ENCODE results near the gene GRM7. TPM values are rescaled to one million over a fixed set of nuclear protein-coding genes. Genes with fewer than 3 reads are reported as not detected.

The GRM7 gene
- total RNA-seq, 4 donors from 2014 or later: 0.09 TPM; not detected in 3

DNA sequence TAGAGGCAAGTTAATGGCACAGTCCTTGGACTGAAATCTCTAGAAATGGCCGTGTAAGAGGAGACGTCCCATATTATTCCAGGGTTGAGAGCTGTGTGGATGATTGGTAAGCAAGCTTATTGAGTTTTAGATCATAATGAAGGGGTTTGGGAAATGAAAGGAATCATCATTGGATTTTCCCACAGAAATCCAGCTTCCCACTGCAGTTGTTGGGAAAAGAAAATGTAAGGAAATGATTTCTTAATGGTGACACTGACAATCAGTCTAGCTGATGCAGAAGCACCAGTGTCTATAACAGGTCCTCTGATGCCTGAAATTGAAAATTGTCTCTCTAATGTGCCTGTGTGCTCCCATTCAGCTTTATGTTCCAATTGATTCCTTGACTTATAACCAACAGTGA, 728.6 kb downstream of the GRM7 start:
- Histone ChIP-seq H3K27me3 (no peaks in the 10 kb centered on the region), H3K9me3 (no peaks in the 10 kb centered on the region), H3K27ac (no peak overlapping the region), H3K36me3 (no peaks in the 10 kb centered on the region), H3K4me3 (no peak overlapping the region), H3K4me1 (no peaks in the 10 kb centered on the region)
- DNase-seq: no peak
- intact Hi-C loops (cut with DNase I): no loop called here
- WGBS, 2 donors: 54 to 56% methylated on average over 2 of the region's 2 CpGs
- no peak for TF ChIP-seq POLR2A (IDR thresholded peaks at IDR 0.05)
- TF ChIP-seq, protein P1, sequence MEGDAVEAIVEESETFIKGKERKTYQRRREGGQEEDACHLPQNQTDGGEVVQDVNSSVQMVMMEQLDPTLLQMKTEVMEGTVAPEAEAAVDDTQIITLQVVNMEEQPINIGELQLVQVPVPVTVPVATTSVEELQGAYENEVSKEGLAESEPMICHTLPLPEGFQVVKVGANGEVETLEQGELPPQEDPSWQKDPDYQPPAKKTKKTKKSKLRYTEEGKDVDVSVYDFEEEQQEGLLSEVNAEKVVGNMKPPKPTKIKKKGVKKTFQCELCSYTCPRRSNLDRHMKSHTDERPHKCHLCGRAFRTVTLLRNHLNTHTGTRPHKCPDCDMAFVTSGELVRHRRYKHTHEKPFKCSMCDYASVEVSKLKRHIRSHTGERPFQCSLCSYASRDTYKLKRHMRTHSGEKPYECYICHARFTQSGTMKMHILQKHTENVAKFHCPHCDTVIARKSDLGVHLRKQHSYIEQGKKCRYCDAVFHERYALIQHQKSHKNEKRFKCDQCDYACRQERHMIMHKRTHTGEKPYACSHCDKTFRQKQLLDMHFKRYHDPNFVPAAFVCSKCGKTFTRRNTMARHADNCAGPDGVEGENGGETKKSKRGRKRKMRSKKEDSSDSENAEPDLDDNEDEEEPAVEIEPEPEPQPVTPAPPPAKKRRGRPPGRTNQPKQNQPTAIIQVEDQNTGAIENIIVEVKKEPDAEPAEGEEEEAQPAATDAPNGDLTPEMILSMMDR (IDR thresholded peaks at IDR 0.05): no peak

DNA sequence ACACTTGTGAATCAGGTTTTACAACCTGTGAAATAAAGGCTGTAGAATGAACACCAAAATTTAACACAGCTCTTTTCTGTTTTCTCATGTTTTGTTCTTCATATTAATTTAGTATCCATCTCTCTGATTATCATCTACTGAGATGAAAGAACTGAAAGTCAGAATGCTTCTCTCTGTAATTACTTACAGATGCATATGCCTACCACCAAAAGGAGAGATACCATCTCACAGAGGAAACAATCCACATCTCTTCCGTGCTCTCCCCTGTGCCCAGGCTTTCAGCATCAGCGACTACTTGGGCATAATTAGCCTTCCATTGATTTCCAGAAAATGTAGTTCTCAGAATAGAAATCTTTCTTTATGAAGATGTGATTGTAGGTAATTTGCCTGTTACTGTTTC, 741.4 kb downstream of the GRM7 start:
- H3K36me3 ChIP-seq: no peaks in the 10 kb centered on the region
- DNase-seq: no peak
- intact Hi-C loops (cut with DNase I): no loop called here
- no peaks in the 10 kb centered on the region for H3K9me3 ChIP-seq
- TF ChIP-seq, protein P1 (IDR thresholded peaks at IDR 0.05): no peak
- no peak for TF ChIP-seq POLR2A (IDR thresholded peaks at IDR 0.05)
- H3K4me1 ChIP-seq: no peaks in the 10 kb centered on the region
- 70 to 76% methylated on average over 2 of the region's 2 CpGs for WGBS, 2 donors
- no peaks in the 10 kb centered on the region for H3K27me3 ChIP-seq
- no peak overlapping the region for H3K27ac ChIP-seq
- no peak overlapping the region for H3K4me3 ChIP-seq

DNA sequence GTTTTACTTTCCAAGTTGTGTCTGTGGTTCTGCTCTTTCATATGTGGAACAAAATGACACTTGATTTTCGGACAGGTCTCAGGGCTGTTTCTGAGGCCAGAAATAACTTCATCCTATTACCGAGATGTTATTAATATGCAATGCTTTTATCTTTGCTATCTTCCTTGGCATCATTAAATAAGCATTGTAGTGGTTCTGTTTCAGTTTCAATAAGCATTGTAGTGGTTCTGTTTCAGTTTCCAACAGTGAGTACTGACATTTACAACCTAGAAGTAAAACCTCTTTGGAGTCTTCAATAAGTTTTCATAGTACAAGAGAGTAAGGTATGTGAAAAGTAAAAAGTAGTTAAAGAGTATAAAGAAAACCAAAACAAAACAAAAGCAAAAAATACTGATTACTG, 746.2 kb downstream of the GRM7 start:
- DNase-seq: no peak
- Histone ChIP-seq H3K9me3 (no peaks in the 10 kb centered on the region), H3K27ac (no peak overlapping the region), H3K27me3 (no peaks in the 10 kb centered on the region), H3K36me3 (no peaks in the 10 kb centered on the region), H3K4me1 (no peaks in the 10 kb centered on the region), H3K4me3 (no peak overlapping the region)
- TF ChIP-seq, protein P1 (IDR thresholded peaks at IDR 0.05): no peak
- TF ChIP-seq POLR2A (IDR thresholded peaks at IDR 0.05): no peak
- intact Hi-C loops (cut with DNase I): no loop called here
- WGBS, 2 donors: 63 to 72% methylated on average over 2 of the region's 2 CpGs

DNA sequence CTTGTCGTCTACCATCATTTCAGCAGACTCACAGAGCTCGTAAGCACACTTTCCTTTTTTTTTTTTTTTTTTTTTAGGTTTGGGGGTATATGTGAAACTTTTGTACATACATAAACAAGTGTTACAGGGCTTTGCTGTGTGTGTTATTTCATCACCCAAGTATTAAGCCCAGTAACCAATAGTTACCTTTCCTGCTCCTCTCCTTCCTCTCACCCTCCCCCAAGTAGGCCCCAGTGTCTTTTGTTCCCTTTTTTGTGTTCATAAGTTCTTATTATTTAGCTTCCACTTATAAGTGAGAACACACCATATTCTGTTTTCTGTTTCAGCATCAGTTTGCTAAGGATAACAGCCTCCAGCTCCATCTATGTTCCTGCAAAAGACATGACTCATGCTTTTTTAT, 746.8 kb downstream of the GRM7 start:
- WGBS, 2 donors: 57 to 71% methylated on average over 2 of the region's 2 CpGs
- Histone ChIP-seq H3K27ac (no peak overlapping the region), H3K4me3 (no peak overlapping the region), H3K27me3 (no peaks in the 10 kb centered on the region), H3K9me3 (no peaks in the 10 kb centered on the region), H3K4me1 (no peaks in the 10 kb centered on the region), H3K36me3 (no peaks in the 10 kb centered on the region)
- no peak for TF ChIP-seq POLR2A (IDR thresholded peaks at IDR 0.05)
- TF ChIP-seq, protein P1 (IDR thresholded peaks at IDR 0.05): no peak
- intact Hi-C loops (cut with DNase I): no loop called here
- DNase-seq: no peak

DNA sequence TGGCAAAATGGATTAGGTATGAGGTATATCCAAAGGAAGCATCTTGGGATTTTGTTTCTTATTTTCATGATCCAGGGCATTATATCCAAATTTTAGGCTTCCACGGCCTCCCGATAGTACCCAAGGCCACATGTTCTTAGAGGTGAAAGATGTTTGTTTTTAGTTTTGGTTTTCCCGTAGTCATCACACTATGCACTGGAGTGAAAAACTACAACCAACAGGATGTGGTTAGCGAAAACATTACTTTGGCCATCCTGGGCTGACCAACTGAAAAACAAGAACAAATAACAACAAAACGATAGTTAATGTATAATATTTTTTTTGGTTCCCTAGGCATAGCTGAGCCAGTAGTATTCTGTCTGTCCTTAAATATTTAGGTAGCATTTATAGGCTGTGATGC, 749.7 kb downstream of the GRM7 start:
- TF ChIP-seq, protein P1 (IDR thresholded peaks at IDR 0.05): no peak
- TF ChIP-seq POLR2A (IDR thresholded peaks at IDR 0.05): no peak
- H3K4me1 ChIP-seq: no peaks in the 10 kb centered on the region
- no peak overlapping the region for H3K4me3 ChIP-seq
- H3K27ac ChIP-seq: no peak overlapping the region
- 82 to 91% methylated on average over 5 of the region's 5 CpGs for WGBS, 2 donors
- H3K27me3 ChIP-seq: no peaks in the 10 kb centered on the region
- no peak for DNase-seq
- intact Hi-C loops (cut with DNase I): no loop called here
- no peaks in the 10 kb centered on the region for H3K36me3 ChIP-seq
- no peaks in the 10 kb centered on the region for H3K9me3 ChIP-seq
